Measurements from ENCODE around the gene TXLNG.

Gene TXLNG

DNA sequence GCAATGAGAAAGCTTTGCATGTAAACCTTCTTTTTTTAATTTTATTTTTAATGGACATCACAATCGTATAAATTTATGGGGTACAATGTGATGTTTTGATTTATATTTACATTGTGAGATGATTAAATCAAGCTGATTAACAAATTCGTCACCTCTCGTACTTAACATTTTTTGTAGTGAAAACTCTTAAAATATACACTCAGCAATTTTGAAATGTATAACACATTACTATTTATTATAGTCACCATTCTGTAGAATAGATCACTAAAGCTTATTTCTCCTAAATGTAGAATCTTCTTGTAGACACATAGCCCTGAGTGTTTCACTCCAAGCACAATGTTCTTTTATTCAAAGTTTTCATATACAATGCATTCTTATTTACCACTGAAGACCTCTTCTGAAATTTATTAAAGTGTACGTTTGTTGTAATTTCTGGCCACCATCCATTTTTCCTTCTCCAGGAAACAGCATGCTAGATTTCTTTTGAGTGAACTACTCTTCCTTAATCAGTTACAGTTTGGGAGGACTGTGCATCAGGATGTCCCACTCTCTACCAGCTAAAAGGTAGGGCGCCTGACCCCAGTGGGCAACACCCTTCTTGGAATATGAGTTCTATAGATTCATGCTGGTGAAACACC lies 88.3 kb downstream of the TXLNG start:
- no peak for DNase-seq

DNA sequence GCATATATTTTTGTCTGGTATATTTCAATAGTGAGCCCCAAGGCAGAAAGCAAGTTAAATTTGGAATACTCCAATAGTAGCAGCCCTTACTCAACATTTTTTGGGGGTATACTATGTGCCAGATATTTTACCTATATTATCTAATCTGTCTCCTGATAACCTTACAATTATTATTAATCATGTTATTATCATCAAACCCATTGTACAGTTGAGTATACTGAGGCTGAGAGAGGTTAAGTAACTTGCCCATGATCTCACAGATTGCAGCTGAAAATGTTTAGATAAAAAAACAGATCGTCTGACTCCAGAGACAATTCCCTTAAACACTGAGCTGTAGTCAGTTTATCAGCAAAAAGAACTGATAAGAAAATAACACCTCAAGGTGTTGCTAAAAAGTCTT lies 90.4 kb downstream of the TXLNG start:
- no peak for DNase-seq

DNA sequence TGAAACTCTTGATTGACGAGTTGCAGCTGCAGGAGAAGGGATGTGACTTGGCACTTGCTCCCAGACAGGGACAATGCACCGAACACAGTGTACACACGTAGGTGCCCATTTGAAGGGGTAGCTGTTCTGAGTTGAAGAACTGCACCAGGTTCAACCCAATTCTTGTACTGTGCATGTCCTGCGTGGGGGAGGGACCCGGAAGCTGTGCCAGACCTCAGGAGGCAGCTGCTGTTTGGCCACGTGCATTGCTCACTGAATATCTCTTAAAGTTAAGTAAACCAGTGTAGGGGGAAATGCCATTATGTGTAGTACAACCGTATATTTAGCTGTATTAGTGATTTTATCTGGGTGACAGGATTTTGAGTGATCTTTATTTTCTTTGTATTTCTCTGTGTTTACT lies 95.9 kb downstream of the TXLNG start:
- no peak for DNase-seq

DNA sequence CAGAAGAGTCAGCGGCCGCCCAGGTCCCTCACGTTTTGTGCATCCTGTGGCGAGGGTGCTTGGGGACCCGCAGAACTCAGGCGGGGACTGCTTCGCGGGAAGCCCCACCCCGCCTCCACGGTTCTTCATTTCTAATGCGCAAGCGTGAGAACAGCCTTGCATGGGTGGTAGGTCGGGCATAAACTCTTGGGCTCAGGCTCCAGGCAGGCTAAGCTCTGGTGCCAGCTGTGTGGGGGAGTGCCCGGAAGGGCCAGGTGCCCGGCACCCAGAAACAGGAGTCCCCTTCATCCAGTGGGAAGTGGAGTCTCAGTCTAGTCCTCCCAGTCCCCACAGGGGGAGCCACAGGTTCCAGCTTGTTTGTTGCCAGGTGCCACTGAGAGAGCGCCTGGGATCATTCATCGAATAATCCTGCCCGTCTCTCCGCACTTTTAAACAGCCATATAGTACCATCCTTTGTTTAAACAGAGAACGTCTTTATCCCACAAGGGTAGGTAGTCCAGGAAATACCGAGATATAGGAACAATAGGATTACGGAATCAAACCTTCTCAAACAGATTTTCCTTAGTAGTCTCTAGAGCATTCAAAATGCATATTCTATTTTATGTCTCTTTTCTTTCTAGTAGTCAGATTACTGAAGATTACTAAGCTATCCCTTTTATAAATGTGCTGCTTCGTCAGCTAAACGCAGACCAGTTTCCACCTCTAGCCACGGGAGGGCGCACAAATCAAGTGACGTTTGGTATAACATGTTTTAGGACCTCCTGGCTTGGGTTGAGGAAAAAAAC lies 96.6 kb downstream of the TXLNG start:
- peak; percentile 80 for DNase-seq

DNA sequence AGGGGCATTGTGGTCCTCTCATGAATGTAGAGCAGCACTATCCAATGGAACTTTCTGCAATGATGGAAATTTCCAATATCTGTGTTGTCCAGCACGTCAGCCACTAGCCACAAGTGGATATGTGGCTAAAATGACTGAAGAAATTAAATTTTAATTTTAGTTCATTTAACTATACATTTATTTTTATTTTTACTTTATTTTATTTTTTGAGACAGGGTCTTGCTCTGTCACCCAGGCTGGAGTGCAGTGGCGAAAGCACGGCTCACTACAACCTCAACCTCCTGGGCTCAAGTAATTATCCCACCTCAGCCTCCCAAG lies 97.2 kb downstream of the TXLNG start:
- no peak for DNase-seq

DNA sequence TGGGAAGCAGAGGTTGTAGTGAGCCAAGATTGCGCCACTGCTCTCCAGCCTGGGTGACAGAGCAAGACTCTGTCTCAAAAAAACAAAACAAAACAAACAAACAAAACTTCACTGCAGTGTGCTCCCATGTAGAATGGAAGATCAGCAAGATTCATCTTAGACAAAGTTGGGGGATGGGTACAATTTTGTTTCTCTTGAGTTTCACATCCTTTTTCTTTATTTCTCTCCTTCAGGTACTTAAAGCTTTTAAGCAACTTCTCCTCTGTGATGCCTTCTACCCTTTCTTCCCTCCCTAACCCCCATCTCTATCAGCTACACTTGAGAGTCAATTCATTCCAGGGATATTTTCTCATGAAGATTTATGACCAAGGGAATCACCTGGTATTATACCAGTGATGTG lies 99.4 kb downstream of the TXLNG start:
- no peak for DNase-seq

DNA sequence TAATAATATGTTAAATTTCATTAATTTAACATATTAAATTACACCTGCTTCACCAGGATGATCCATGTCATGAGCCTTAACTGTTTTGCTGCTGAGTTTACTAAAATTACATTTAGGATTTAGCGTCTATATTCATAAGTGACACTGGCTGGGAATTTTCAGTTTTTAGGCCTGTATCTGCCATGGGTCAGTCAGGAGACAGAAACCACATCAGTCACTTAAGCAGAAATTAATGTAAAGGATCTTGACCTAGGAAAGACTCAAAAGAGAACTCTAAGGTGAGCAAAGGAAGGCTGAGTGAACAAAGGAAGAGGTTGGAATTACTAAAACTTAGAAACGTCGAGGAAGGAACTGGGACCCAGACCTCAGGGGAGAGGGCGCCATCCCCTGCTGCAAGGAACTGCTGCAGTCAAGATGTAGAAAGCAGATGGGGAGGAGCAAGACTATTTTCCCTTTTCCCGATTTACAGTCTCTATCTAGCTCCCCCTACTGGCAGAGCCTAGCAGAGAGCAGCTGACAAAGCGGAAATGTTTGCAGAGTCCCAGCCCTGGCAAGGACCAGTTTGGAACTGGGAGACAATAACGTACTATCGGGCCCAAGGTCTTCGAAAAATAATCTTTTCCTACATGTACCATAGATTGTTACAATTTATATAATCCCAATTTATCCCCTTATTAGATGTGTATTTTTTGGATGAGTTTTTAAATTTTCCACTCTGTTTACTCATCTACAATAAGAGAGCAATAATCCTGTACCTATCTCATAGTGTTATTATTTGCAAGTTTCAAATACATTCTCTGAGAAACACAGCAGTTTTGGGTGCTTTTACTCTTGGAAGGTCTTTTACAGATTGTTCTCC lies 106.5 kb downstream of the TXLNG start:
- DNase-seq: peak; percentile 92
